Retina (tissue), 1 donor: ENCODE measurements around the gene INO80B.
"Not testable (repeated sequence)": the region's sequence is repeated elsewhere in the genome, so short reads cannot be mapped to it uniquely, and the experiment has no call there.

Source experiments
- DNase-seq: peaks from one replicate; pipeline ENCODE4 v3.0.0-alpha.2; 2016

INO80B gene

GRCh38 chr2:74482801-74483674, 28.2 kb downstream of the INO80B start, which contains the start of the genes CCDC142 and TTC31:
Gene CCDC142, minus strand, starts transcription at chr2:74482998. Its CDS starts 161 bp downstream, at chr2:74482837.
Gene TTC31, plus strand, starts transcription at chr2:74483081. Its CDS starts 15 bp downstream, at chr2:74483096.
- peak; percentile 99 for DNase-seq

GRCh38 chr2:74483675-74484164, 28.8 kb downstream of the INO80B start:
- DNase-seq = not testable (repeated sequence)

GRCh38 chr2:74486141-74486540, 31.3 kb downstream of the INO80B start:
- DNase-seq = no peak

- no peak for DNase-seq
Measured at GRCh38 chr2:74488643-74489481, 34.0 kb downstream of the INO80B start.

GRCh38 chr2:74489906-74490305, 35.0 kb downstream of the INO80B start:
- DNase-seq = no peak

GRCh38 chr2:74491648-74492544, 37.0 kb downstream of the INO80B start:
- DNase-seq = no peak

GRCh38 chr2:74493546-74493945, 38.7 kb downstream of the INO80B start:
- no peak for DNase-seq

- no peak for DNase-seq
Measured at GRCh38 chr2:74495440-74495839, 40.6 kb downstream of the INO80B start.

- DNase-seq = no peak
Measured at GRCh38 chr2:74496997-74497776, 42.3 kb downstream of the INO80B start.

GRCh38 chr2:74497777-74498499, 43.1 kb downstream of the INO80B start:
- peak; percentile 60 for DNase-seq

- DNase-seq = peak; percentile 76
Measured at GRCh38 chr2:74498500-74499266, 43.8 kb downstream of the INO80B start.

- peak; percentile 62 for DNase-seq
Measured at GRCh38 chr2:74499267-74499939, 44.5 kb downstream of the INO80B start, which contains the start of gene LBX2. Gene LBX2, minus strand, starts transcription at chr2:74499603. Its CDS starts 66 bp downstream, at chr2:74499537.

- no peak for DNase-seq
Measured at GRCh38 chr2:74499940-74500577, 45.2 kb downstream of the INO80B start.

- DNase-seq = peak; percentile 16
Measured at GRCh38 chr2:74500578-74500946, 45.7 kb downstream of the INO80B start.

- peak; percentile 37 for DNase-seq
Measured at GRCh38 chr2:74501335-74502071, 46.6 kb downstream of the INO80B start.

- peak; percentile 54 for DNase-seq
Measured at GRCh38 chr2:74502147-74502719, 47.3 kb downstream of the INO80B start.

- DNase-seq = peak; percentile 75
Measured at GRCh38 chr2:74502720-74503505, 48.0 kb downstream of the INO80B start.
